Activated CD4-positive, alpha-beta T cell treated with anti-CD3 and anti-CD28 coated beads for 36 hours (primary cell): ENCODE results near the gene TMEM80. TPM values are rescaled to one million over a fixed set of nuclear protein-coding genes. Genes with fewer than 3 reads are reported as not detected.
A peak's percentile ranks its signal among the peaks of the same experiment; 100 is the strongest.
"Not testable (repeated sequence)": the region's sequence is repeated elsewhere in the genome, so short reads cannot be mapped to it uniquely, and the experiment has no call there.

Experiments used
- ATAC-seq: fragments of 200-7000 bp; cut with Tn5 transposase; one replicate; pipeline ENCODE4 v1.10.0; 2021; ENCODE audit warnings: mild to moderate bottlenecking, moderate library complexity
- CTCF ChIA-PET: fragments of 350-600 bp; sonication (Branson Sonifier 250); formaldehyde crosslinking; loops from one replicate; lab custom pipeline; 2021; ENCODE audit warnings: antibody characterized with exemption; lab: Charles Lee
- POLR2A ChIA-PET: fragments of 350-600 bp; sonication (Branson Sonifier 250); formaldehyde crosslinking; loops from one replicate; lab custom pipeline; 2021; ENCODE audit warnings: antibody characterized with exemption, inconsistent platforms; lab: Charles Lee
- DNase-seq: peaks from one replicate; pipeline ENCODE4 v3.0.0-alpha.2; 2020
- H3K27ac Mint-ChIP-seq: one replicate; pipeline ENCODE4 v1.8.0; 2021; ENCODE audit warnings: mixed read lengths
- H3K27me3 Mint-ChIP-seq: one replicate; pipeline ENCODE4 v1.8.0; 2021; ENCODE audit warnings: mixed read lengths
- H3K36me3 Mint-ChIP-seq: one replicate; pipeline ENCODE4 v1.8.0; 2021; ENCODE audit warnings: low read depth, mixed read lengths
- H3K4me1 Mint-ChIP-seq: one replicate; pipeline ENCODE4 v1.8.0; 2021; ENCODE audit warnings: mixed read lengths
- H3K4me3 Mint-ChIP-seq: one replicate; pipeline ENCODE4 v1.8.0; 2021; ENCODE audit warnings: mild to moderate bottlenecking, moderate library complexity, mixed read lengths
- H3K9me3 Mint-ChIP-seq: one replicate; pipeline ENCODE4 v1.8.0; 2021; ENCODE audit warnings: low read depth, mixed read lengths
- intact Hi-C, 2 experiments: fragments of 100-400 bp; cut with DNase I in 1 of 2; cut with micrococcal nuclease in 1 of 2; formaldehyde crosslinking; loops; one replicate each; pipeline versions ENCODE4 v1.14.2 to v1.15.1; 2022 to 2024; cut with DNase I, micrococcal nuclease
- total RNA-seq, 2 experiments: library from RNA; stranded (reverse); gene quantifications; one replicate each; pipeline ENCODE4 v1.2.3, GENCODE V29; 2021

TMEM80 gene
- total RNA-seq, 2 experiments from 2014 or later, result 11.4 to 11.9 TPM

- Mint-ChIP-seq H3K4me1 (no peaks in the 10 kb centered on the region), H3K4me3 (no peak overlapping the region), H3K36me3 (peaks cover 56% of the 10 kb centered on the region), H3K27ac (no peak overlapping the region), H3K27me3 (no peaks in the 10 kb centered on the region), H3K9me3 (no peaks in the 10 kb centered on the region)
- DNase-seq, result no peak
- intact Hi-C loops, result no loop called here
- ChIA-PET POLR2A (interaction anchor here (0.9 kb wide), 1 partner anchor 13 kb away, joined by 3 read pairs; no protein-coding TSS in a partner anchor), CTCF (interaction anchor here (0.7 kb wide), 1 partner anchor 15 kb away, joined by 4 read pairs; the partner anchor contains the start of gene TMEM80)
- no peak for ATAC-seq
These were observed 15.1 kb upstream of the TMEM80 start for GRCh38 chr11:680476-680875.

GRCh38 chr11:680970-681369, 14.6 kb upstream of the TMEM80 start:
- ATAC-seq (no peak), DNase-seq (no peak)
- Mint-ChIP-seq H3K9me3 (no peaks in the 10 kb centered on the region), H3K27me3 (no peaks in the 10 kb centered on the region), H3K36me3 (peaks cover 56% of the 10 kb centered on the region), H3K4me3 (no peak overlapping the region), H3K4me1 (no peaks in the 10 kb centered on the region), H3K27ac (no peak overlapping the region)
- intact Hi-C loops, result no loop called here
- CTCF ChIA-PET, result no interaction called here
- POLR2A ChIA-PET, result no interaction called here

- peaks cover 15% of the 10 kb centered on the region for H3K4me1 Mint-ChIP-seq
- CTCF ChIA-PET, result no interaction called here
- DNase-seq (no peak), ATAC-seq (no peak)
- H3K4me3 Mint-ChIP-seq, result no peak overlapping the region
- no peak overlapping the region for H3K27ac Mint-ChIP-seq
- no peaks in the 10 kb centered on the region for H3K9me3 Mint-ChIP-seq
- POLR2A ChIA-PET, result no interaction called here
- no peaks in the 10 kb centered on the region for H3K27me3 Mint-ChIP-seq
- intact Hi-C loops, result no loop called here
- H3K36me3 Mint-ChIP-seq, result peaks cover 65% of the 10 kb centered on the region
These were observed 9.0 kb upstream of the TMEM80 start for GRCh38 chr11:686451-687243.

- intact Hi-C loops, result no loop called here
These were observed 7.9 kb upstream of the TMEM80 start for GRCh38 chr11:687751-688150.

GRCh38 chr11:688681-689080, 6.9 kb upstream of the TMEM80 start:
- Mint-ChIP-seq H3K4me1 (peaks cover 36% of the 10 kb centered on the region), H3K36me3 (peaks cover 54% of the 10 kb centered on the region), H3K4me3 (no peak overlapping the region), H3K27me3 (no peaks in the 10 kb centered on the region), H3K9me3 (no peaks in the 10 kb centered on the region), H3K27ac (no peak overlapping the region)
- ATAC-seq (no peak), DNase-seq (no peak)
- POLR2A ChIA-PET, result no interaction called here
- intact Hi-C loops, result no loop called here
- CTCF ChIA-PET, result no interaction called here

More at GRCh38 chr11:687751-688150, 7.9 kb upstream of the TMEM80 start:
- H3K4me3 Mint-ChIP-seq, result no peak overlapping the region
- peaks cover 54% of the 10 kb centered on the region for H3K36me3 Mint-ChIP-seq
- ATAC-seq (no peak), DNase-seq (no peak)
- no peak overlapping the region for H3K27ac Mint-ChIP-seq
- no peaks in the 10 kb centered on the region for H3K27me3 Mint-ChIP-seq
- POLR2A ChIA-PET, result no interaction called here
- CTCF ChIA-PET, result no interaction called here
- H3K9me3 Mint-ChIP-seq, result no peaks in the 10 kb centered on the region
- H3K4me1 Mint-ChIP-seq, result peaks cover 26% of the 10 kb centered on the region

GRCh38 chr11:689625-690024, 6.0 kb upstream of the TMEM80 start:
- Mint-ChIP-seq H3K36me3 (peaks cover 45% of the 10 kb centered on the region), H3K9me3 (no peaks in the 10 kb centered on the region), H3K27ac (no peak overlapping the region), H3K4me3 (no peak overlapping the region), H3K4me1 (peaks cover 36% of the 10 kb centered on the region), H3K27me3 (no peaks in the 10 kb centered on the region)
- DNase-seq (no peak), ATAC-seq (no peak)
- ChIA-PET POLR2A (interaction anchor here (0.6 kb wide), 1 partner anchor 37 kb away, joined by 4 read pairs; no protein-coding TSS in a partner anchor), CTCF (interaction anchor here (0.7 kb wide), 1 partner anchor 53 kb away, joined by 3 read pairs; no protein-coding TSS in a partner anchor)
- intact Hi-C loops, result loop anchor here in 1 of 2 experiments (5.0 kb wide), 1 partner anchor 38 kb away; no protein-coding TSS in a partner anchor

- CTCF ChIA-PET, result interaction anchor here (0.6 to 1.1 kb wide), 2 partner anchors 32 kb away, joined by 3 read pairs; no protein-coding TSS in a partner anchor
- H3K4me3 Mint-ChIP-seq, POLR2A ChIA-PET, H3K27me3 Mint-ChIP-seq, DNase-seq, ATAC-seq, H3K27ac Mint-ChIP-seq, H3K9me3 Mint-ChIP-seq: not testable (repeated sequence)
- Mint-ChIP-seq H3K4me1 (peaks cover 36% of the 10 kb centered on the region), H3K36me3 (peaks cover 43% of the 10 kb centered on the region)
- intact Hi-C loops, result loop anchor here in 1 of 2 experiments (5.0 kb wide), 1 partner anchor 37 kb away; no protein-coding TSS in a partner anchor
These were observed 5.4 kb upstream of the TMEM80 start for GRCh38 chr11:690244-690643.

GRCh38 chr11:690738-691633, 4.6 kb upstream of the TMEM80 start:
- Mint-ChIP-seq H3K9me3 (no peaks in the 10 kb centered on the region), H3K4me1 (peaks cover 36% of the 10 kb centered on the region), H3K27ac (peak overlapping the region; percentile 70), H3K4me3 (no peak overlapping the region), H3K36me3 (peaks cover 43% of the 10 kb centered on the region), H3K27me3 (no peaks in the 10 kb centered on the region)
- POLR2A ChIA-PET, result no interaction called here
- intact Hi-C loops, result loop anchor here in 1 of 2 experiments (5.0 kb wide), 1 partner anchor 36 kb away; no protein-coding TSS in a partner anchor
- ATAC-seq (no peak), DNase-seq (peak; percentile 31)
- CTCF ChIA-PET, result interaction anchor here (0.6 to 1.1 kb wide), 4 partner anchors 8 to 35 kb away, joined by 3 to 5 read pairs (median 3); no protein-coding TSS in a partner anchor

GRCh38 chr11:691710-692590, 3.7 kb upstream of the TMEM80 start:
- Mint-ChIP-seq H3K9me3 (no peaks in the 10 kb centered on the region), H3K27me3 (no peaks in the 10 kb centered on the region), H3K4me3 (peak overlapping the region; percentile 84), H3K4me1 (peaks cover 44% of the 10 kb centered on the region), H3K27ac (peak overlapping the region; percentile 21), H3K36me3 (peaks cover 35% of the 10 kb centered on the region)
- no peak for ATAC-seq
- no peak for DNase-seq
- ChIA-PET CTCF (interaction anchor here (0.7 to 2.7 kb wide), 4 partner anchors 9 to 288 kb away, joined by 3 to 13 read pairs (median 4); no protein-coding TSS in a partner anchor), POLR2A (no interaction called here)
- intact Hi-C loops, result loop anchor here in 1 of 2 experiments (5.0 kb wide), 1 partner anchor 35 kb away; no protein-coding TSS in a partner anchor

GRCh38 chr11:692824-693414, 2.7 kb upstream of the TMEM80 start:
- H3K4me3 Mint-ChIP-seq, result peak overlapping the region; percentile 84
- ChIA-PET CTCF (interaction anchor here (0.6 to 2.7 kb wide), 6 partner anchors 17 to 289 kb away, joined by 3 to 13 read pairs (median 3); partner anchors contain the start of gene RNH1), POLR2A (no interaction called here)
- peak overlapping the region; percentile 88 for H3K27ac Mint-ChIP-seq
- no peaks in the 10 kb centered on the region for H3K9me3 Mint-ChIP-seq
- peaks cover 27% of the 10 kb centered on the region for H3K36me3 Mint-ChIP-seq
- peaks cover 53% of the 10 kb centered on the region for H3K4me1 Mint-ChIP-seq
- DNase-seq (peak; percentile 56), ATAC-seq (no peak)
- intact Hi-C loops, result loop anchor here in 1 of 2 experiments (5.0 kb wide), 1 partner anchor 34 kb away; no protein-coding TSS in a partner anchor
- no peaks in the 10 kb centered on the region for H3K27me3 Mint-ChIP-seq
